HG03432 (cell line): Measurements from ENCODE around the gene BCR.
"Not testable (repeated sequence)": the region's sequence is repeated elsewhere in the genome, so short reads cannot be mapped to it uniquely, and the experiment has no call there.

ENCODE experiments used
- ATAC-seq: cut with Tn5 transposase; IDR thresholded peaks from one replicate; pipeline ENCODE4 v1.9.1; 2021; ENCODE audit warnings: mild to moderate bottlenecking, moderate library complexity; ENCODE audit not compliant: unreplicated experiment

BCR gene

DNA sequence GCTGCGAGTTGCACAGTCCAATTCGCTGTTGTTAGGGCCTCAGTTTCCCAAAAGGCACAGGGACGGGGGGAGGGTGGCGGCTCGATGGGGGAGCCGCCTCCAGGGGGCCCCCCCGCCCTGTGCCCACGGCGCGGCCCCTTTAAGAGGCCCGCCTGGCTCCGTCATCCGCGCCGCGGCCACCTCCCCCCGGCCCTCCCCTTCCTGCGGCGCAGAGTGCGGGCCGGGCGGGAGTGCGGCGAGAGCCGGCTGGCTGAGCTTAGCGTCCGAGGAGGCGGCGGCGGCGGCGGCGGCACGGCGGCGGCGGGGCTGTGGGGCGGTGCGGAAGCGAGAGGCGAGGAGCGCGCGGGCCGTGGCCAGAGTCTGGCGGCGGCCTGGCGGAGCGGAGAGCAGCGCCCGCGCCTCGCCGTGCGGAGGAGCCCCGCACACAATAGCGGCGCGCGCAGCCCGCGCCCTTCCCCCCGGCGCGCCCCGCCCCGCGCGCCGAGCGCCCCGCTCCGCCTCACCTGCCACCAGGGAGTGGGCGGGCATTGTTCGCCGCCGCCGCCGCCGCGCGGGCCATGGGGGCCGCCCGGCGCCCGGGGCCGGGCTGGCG, at the start of gene BCR:
Gene BCR (plus strand): TSS at position 209 of the 592 bp plus-strand sequence. CDS start 452 bp downstream, outside the sequence.
- peak; percentile 45 for ATAC-seq

DNA sequence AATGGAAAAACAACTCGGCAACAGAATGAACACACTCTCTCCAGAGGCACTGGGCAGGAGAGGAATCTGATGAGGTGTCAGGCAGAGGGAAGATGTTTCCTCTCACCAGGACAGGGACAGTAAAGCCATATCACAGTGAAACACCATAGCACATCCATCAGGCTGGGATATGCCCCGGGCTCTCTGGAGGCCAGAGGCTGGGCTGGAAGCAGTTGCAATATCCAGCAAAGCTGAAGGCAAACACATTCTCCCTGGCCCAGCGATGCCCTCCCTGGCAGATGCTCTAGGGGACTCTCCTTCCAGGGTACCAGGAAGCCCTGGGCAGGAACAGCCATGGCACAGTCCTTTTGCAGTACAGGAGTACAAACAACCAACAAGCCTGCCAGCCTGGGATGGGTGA, 49.6 kb upstream of the BCR start:
- ATAC-seq = no peak

DNA sequence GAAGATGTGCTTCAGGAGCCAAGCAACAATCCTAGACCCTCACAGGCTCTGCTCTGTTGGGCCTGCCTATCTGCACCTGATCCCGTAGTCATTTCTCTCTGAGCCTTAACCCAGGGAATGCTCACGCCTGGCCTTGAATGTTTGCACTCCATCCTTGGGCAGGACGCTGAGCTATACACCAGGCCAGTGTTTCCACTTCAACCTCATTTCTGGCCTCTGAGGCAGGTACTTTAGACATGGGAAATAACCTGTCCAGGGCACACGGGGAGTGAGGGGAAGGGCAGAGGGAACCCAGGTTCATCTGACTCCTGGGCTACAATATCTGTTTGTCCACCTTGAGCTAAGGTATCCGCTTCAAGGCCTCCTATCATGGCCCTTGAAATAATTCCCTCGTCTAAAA, 48.4 kb upstream of the BCR start:
- ATAC-seq = no peak

DNA sequence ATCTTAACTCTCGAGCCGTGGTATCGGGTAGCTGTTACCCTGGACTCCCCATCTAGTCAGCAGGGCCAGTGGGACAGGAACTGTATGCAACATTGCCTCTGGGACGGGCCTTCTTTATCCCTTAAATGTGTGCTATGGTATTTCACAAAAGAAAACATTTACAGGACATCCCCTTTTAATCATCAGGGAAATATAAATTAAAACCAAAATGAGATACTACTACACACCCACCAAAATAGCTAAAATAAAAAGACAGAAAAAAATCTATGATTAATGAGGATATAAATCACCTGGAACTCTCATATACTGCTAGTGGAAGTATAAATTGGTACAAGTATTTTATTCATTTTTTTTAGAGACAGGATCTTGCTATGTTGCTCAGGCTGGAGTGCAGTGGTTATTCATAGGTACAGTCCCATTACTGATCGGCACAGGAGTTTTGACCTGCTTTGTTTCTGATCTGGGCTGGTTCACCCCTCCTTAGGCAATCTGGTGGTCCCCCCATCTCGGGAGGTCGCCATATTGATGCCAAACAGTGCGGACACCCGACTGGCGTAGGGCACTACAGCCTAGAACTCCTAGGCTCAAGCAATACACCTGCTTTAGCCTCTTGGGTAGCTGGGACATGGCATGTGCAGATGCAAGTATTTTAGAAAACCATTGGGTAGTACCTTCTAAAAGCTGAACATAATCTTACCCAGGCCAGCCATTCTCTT, 47.8 kb upstream of the BCR start:
- no peak for ATAC-seq

DNA sequence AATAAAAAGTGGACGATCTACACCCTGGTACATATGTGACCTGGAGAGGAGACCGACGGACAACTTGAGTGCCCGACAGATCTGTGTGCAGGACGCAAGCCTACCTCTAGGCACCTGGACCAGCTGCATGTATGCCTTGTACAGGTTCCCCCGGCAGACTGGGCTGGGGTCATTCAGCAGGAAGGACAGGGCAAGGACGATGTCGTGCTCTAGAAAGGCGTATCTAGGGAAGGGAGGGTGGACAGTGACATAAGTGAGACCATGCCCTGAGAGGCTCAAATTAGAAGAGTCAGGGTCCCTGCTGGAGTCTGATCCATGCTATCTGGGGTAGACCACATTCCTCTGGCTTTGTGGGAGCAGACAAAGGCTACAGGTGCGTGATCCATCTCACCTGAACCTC, 46.4 kb upstream of the BCR start:
- no peak for ATAC-seq

DNA sequence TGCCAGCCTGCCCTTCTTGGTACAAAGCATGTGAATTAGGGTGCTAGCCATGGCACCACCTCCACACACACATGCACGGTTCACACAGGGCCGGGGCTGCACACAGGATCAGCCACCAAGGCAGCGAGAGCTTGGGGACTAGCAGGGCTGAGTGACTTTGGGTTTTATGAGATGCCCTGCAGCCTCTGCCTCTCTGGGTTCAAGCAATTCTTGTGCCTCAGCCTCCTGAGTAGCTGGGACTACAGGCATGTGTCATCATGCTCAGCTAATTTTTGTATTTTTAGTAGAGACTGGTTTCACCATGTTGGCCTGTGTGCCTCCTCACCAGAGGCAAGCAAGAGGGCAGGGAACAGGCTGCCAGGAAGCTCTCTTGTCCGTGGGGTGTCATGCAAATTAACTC, 43.3 kb upstream of the BCR start:
- not testable (repeated sequence) for ATAC-seq

DNA sequence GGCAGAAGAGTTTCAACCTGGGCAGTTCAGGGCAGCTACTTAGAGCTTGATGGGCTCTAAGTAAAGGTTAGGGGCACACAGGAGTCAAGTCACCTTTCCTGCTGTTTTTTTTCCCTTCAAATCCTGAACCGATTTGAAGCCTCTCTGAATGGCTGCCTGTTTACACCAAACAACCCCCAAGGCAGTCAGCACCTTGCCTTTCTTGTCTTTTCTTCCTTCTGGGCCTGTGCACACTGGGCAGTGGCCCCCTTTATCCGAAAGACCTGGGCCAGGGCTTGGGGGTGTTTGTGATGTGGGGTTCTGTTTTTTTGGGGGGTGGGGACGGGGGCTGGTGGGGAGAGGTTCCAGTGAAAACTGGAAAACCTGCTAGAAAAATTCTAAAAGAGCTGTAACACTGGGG, 42.8 kb upstream of the BCR start:
- ATAC-seq = no peak

DNA sequence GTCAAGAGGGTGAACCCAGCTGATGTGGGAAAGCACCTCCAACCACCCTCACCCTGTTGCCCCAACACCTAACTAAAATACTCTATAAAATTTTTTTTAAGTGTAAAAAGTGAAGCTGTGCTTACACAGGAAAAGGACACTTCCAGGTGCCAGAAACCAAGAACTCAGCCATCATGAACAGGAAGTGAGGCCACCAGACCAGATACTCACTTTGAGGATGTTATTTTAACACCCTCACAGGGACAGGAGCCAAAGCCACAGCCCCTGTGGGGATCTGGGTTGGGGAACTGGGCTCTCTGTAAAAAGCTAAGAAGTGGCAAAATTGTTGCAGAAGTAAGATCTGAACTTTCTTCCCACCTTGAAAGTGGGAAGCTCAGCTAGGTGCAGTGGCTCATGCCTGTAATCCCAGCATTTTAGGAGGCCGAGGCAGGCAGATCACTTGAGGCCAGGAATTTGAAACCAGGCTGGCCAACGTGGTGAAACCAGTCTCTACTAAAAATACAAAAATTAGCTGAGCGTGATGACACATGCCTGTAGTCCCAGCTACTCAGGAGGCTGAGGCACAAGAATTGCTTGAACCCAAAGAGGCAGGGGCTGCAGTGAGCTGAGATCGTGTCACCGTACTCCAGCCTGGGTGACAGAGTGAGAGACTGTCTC, 42.3 kb upstream of the BCR start:
- ATAC-seq = peak; percentile 42

DNA sequence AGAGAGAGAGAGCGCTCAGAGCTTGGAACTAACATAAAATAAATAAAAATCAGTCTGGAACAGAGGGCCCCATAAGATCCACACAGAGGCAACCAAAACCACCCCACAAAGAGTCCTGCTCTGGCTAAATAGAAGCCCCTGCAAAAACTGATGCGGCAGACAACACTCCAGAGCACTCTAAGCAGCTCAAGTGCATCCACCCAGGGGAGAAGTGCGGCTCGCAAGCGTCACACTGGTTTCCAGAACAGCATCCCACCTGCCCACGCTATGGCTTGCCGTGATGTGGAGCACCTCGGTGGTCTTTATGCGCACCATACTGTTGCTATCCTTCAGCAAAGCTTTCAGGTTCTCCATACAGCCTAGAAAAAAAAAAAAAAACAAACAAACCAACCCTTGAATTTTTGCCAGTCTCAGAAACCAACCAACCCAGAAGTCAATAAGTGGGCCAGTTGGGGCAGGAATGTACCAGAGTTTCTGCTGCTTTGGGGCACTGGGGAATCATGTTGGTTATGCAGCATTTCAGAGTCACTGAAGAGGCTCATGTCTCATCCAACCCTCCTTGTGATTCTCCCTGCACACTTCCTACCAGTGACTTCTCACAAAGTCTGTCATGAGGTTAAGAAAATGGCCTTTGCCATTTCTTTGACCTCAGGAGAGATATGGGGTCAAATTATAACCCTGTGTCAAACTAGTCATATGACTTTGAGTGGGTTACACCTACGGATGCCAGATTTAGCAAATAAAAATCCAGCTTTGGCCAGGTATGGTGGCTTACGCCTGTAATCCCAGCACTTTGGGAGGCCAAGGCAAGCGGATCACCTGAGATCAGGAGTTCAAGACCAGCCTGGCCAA, 41.5 kb upstream of the BCR start:
- no peak for ATAC-seq

DNA sequence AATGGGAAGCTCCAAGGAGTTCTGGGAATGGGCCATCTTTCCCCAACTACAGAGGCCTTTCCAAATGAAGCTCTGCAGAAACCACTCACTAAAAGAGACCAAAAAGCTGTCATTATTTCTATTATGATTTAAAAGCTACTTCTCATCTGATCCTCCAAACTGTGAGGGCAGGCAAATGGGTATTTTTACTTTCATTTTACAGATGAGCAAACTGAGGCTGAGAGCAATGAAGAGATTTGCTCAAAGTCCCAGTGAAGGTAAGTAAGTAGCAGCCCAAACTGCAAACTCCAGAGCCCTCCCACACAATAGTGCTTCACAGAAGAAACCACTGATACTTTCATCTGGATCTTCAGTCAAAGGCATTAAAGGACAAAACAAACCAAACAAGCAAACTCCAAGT, 39.9 kb upstream of the BCR start:
- no peak for ATAC-seq

DNA sequence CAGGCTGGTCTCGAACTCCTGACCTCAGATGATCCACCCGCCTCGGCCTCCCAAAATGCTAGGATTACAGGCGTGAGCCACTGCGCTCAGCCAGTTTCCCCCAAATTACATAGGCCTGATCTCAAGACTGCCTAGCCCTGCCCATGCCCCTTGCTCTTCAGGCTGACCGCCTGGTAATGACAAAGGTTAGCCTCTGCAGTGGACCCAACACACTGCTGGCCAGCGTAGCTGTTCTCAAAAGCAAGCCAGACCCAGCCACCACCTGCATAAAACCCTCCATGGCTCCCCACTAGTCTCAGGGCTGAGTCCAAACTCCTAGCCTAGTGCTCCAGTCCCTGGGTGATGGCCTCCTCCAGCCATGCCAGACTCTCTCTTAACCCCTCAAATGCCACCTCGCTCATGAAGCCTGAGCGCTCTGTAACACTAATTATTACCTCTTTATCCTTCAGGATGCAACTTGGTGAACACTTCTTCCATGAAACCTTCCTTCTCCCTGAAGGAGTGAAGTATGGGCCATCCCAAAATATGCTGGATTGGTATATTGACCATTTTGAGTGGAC, 37.7 kb upstream of the BCR start:
- ATAC-seq = no peak

DNA sequence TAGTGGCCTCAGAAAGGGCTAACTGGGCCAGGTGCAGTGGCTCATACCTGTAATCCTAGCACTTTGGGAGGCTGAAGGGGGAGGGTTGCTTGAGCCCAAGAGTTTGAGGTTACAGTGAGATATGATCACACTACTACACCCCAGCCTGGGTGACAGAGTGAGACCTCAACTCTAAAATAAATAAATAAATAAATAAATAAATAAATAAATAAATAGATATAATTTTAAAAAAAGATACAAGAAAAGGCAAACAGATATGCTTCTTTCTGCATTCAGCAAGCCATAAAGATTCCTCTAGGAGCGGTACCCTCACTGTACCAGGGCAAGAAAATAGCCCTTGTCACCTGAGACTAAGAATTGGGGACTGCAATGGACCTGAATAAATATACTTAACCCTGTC, 37.2 kb upstream of the BCR start:
- ATAC-seq = no peak

DNA sequence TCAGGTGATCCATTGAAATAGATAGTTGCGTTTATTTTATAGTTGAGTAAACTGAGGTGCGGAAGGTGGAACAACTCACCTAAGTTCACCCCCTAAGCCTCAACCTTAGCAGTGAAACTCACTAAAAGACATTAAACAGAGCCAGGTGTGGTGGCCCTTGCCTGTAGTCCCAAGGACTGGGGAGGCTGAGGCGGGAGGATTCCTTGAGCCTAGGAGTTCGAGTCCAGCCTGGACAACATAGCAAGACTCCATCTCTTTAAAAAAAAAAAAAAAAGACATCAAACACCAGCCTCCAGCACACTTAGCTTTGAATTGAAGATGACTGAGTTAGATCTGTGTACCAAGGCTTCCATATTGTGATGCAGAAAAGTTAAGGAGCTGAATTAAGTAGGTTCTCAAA, 35.9 kb upstream of the BCR start:
- no peak for ATAC-seq

DNA sequence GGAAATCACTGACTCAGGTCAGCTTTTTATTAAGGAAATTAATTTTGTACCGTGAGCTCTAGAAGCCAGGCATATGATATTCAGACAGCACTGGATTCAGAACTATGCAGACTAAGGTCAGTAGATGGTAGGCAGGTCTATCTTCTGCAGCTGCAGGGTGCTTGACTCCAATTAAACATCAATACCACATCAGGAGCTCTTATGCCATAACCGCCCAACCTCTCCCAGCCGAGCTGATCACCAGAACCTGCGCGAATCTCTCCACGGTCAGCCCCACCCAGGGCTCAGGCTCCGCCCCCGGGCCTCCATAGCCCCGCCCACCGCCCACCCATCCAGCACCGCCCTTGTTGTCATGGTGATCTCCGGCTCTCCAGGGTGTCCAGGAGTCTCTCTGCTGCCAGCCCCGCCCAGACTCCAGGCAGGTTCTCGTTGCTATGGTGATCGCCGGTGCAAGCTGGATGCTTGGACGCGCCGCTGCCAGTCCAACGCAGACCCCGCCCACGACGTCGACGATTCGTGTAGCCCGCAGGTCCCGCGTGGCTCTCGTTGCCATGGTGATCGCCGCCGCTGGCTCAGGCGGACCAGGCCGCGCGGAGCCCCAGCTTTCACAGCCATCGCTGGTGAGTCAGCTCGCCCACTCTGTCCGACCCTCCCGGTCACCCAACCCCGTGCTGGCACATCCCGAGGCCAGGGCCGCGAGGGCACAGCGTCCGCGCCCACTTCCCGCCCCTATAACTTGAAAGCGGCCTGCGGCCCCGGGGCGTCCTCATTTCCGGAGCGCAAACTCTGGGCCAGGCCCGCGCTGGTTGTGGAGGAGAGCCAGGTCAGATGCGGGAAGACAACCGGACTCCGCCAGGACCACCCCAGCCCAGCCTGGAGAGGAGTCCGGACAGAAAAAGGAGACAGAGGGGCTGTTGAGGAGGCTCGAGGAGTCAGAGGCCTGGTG, 35.1 kb upstream of the BCR start, which contains the start of gene RAB36:
Gene RAB36 (plus strand): TSS at position 546 of the 946 bp plus-strand sequence. CDS start 1,140 bp downstream, outside the sequence.
- ATAC-seq = no peak

DNA sequence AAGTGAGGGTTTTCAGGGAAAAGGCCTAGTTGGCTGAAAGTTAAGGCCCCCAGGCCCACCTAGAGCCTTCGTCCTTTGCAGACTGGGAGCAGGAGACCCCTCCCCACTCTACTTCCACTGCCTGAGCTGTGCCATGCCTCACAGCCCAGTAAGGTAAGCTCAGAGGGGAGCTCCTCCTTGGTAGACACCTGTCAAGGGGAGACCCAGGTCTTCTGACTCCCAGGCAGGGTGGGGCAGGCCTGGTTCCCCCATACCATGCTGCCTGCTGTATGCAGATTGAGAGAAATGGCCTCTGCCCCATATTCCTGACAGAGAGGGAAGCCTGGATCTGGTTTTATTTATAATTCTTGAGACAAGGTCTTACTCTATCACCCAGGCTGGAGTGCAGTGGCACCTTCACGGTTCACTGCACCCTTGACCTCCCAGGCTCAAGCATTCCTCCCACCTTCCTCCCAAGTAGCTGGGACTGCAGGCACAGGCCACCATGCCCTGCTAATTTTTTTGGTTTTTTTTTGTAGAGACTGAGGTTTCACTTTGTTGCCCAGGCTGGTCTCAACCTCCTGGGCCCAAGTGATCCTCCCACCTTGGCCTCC, 34.3 kb upstream of the BCR start:
- no peak for ATAC-seq

DNA sequence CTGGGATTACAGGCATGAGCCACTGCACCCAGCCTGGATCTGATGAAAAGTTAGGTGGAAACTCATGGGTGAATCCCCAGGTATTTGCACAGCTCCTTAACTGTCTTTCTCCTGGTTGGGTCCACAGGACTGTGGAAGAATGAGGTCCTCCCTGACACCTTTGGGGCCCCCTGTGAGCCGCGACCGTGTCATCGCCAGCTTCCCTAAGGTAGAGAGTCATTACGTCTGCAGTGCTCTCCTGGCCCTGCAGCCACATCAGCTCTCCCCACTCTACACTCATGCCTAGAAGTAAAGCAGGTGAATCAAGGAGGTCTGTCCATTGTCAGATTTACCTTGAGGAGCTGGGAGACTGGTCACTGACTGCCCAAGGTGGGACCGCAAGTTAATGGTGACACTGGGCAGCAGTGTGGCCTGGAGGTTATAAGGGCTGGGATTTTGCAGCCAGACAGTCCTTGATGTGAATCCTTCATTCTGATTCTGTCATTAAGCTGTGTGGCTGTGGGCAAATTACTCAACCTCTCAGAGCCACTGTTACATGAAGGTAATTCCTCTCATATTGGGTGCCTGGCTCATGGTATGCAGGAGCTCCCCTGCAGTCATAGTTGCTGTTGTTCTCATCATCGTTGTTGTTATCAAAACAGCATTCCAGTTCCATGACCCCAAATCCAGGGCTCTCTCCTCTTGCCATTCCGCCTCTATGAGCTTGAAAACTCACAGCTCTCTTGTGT, 33.7 kb upstream of the BCR start:
- no peak for ATAC-seq

DNA sequence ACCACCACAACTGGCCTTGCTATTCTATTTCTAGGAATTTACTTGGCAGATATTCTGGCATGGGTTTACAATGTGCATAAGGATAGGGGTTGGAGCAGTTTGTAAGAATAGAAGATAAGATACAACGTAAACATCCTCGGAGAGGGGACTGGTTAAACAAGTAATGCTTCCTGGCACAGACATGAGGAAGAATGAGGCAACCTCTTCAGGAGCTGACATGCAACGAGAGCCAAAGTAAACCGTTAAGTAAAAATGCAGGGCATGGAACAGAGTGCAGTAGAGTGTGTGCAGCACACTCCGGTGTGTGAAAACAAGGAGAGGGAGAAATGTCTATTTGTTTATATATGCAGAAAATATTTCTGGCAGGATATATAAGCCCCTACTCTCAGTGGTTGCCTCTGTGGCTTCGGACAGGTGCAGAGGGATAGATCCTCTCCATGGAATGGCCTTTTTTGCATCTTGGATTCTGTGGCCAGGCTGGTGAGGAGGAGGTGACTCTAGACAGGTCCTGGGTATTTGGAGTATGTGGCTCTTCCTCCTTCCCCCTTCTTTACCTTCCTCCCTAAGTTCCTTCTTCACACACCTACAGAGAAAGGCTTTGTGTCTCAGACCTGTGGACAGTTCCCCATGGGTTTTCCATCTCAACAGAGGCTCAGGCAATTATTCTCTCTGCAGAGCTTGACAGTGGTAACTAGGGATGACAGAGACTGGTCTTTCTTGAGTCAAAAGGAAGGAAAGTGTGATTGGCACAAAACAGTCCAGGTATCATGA, 32.5 kb upstream of the BCR start:
- no peak for ATAC-seq

DNA sequence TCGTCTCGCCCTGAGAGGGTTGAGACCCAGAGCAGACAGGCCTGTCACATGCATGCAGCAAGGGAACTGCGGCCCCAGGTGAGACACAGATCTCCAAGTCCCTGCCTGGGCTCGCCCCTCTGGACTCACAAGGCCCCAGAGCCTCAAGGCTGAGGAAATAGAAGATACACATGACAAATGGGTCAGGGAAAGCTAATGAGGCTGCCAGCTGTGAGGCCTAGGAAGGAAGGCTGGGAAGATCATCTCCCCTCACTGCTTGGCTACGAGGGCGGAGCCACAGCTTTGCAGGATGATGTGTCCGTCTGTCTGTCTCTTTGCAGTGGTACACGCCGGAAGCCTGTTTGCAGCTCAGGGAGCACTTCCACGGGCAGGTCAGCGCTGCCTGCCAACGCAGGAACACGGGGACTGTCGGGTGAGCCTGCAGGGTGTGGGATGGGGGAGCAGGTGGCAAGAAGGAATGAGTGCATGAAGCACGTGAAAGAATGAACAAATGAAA, 30.5 kb upstream of the BCR start:
- ATAC-seq = no peak
